Mesendoderm (in vitro differentiated cells): ENCODE results near the gene CPT1B.
A peak's percentile ranks its signal among the peaks of the same experiment; 100 is the strongest.

Experiments used
- DNase-seq: peaks from one replicate; pipeline ENCODE4 v3.0.0; 2013
- H2AK5ac ChIP-seq: 2 replicates; pipeline ENCODE4 v1.6.1; 2013; ENCODE audit warnings: low read length, inconsistent platforms
- H2BK120ac ChIP-seq: 2 replicates; pipeline ENCODE4 v1.6.1; 2013; ENCODE audit warnings: low read depth, mild to moderate bottlenecking, low read length, moderate library complexity, mixed read lengths
- H2BK15ac ChIP-seq: replicated peaks from 2 replicates; pipeline ENCODE4 v1.6.1; 2013; ENCODE audit warnings: low read depth, mild to moderate bottlenecking, moderate library complexity
- H2BK5ac ChIP-seq: 2 replicates; pipeline ENCODE4 v1.6.1; 2013; ENCODE audit warnings: low read length, inconsistent platforms
- H3K18ac ChIP-seq: 2 replicates; pipeline ENCODE4 v1.6.1; 2013; ENCODE audit warnings: mild to moderate bottlenecking, low read length, mixed read lengths
- H3K23ac ChIP-seq: one replicate; pipeline ENCODE4 v1.6.1; 2013; ENCODE audit warnings: low read length
- H3K27ac ChIP-seq: 2 replicates; pipeline ENCODE4 v1.5.1; 2013; ENCODE audit warnings: low read depth, mild to moderate bottlenecking, inconsistent platforms, low read length, moderate library complexity
- H3K27me3 ChIP-seq: 2 replicates; pipeline ENCODE4 v1.6.1; 2013; ENCODE audit warnings: low read length, control low read depth, mild to moderate bottlenecking, inconsistent platforms; ENCODE audit not compliant: insufficient read depth, poor library complexity
- H3K36me3 ChIP-seq: 2 replicates; pipeline ENCODE4 v1.6.1; 2013; ENCODE audit warnings: low read length, inconsistent platforms; ENCODE audit not compliant: control insufficient read depth, insufficient read depth
- H3K4ac ChIP-seq: one replicate; pipeline ENCODE4 v1.6.1; 2013; ENCODE audit warnings: low read depth, mild to moderate bottlenecking, low read length, moderate library complexity
- H3K4me1 ChIP-seq: 2 replicates; pipeline ENCODE4 v1.6.1; 2013; ENCODE audit warnings: low read depth, low read length, inconsistent platforms; ENCODE audit not compliant: control insufficient read depth
- H3K4me2 ChIP-seq: 2 replicates; pipeline ENCODE4 v1.6.1; 2013; ENCODE audit warnings: low read length
- H3K4me3 ChIP-seq: 2 replicates; pipeline ENCODE4 v1.5.1; 2013; ENCODE audit warnings: mild to moderate bottlenecking, low read length
- H3K56ac ChIP-seq: one replicate; pipeline ENCODE4 v1.6.1; 2013; ENCODE audit warnings: low read length
- H3K79me1 ChIP-seq: 2 replicates; pipeline ENCODE4 v1.6.1; 2013; ENCODE audit warnings: low read length, inconsistent platforms
- H3K79me2 ChIP-seq: 2 replicates; pipeline ENCODE4 v1.6.1; 2013; ENCODE audit warnings: mild to moderate bottlenecking, low read length; ENCODE audit not compliant: control insufficient read depth, insufficient read depth
- H3K9ac ChIP-seq: 2 replicates; pipeline ENCODE4 v1.6.1; 2013; ENCODE audit warnings: low read length, inconsistent platforms
- H4K5ac ChIP-seq: one replicate; pipeline ENCODE4 v1.6.1; 2013; ENCODE audit warnings: low read length
- H4K8ac ChIP-seq: one replicate; pipeline ENCODE4 v1.6.1; 2013; ENCODE audit warnings: low read depth, mild to moderate bottlenecking, control low read depth, low read length, moderate library complexity
- WGBS: extraction: QIAGEN DNeasy Blood & Tissue Kit; methylation state at CpG from one replicate; pipeline ENCODE4 v1.1.7; 2013; ENCODE audit warnings: low lambda C conversion rate, missing lambda C conversion rate; ENCODE audit not compliant: insufficient coverage; ENCODE audit errors: extremely low coverage; 5-methylcytosine and 5-hydroxymethylcytosine counted together

CPT1B gene

GRCh38 chr22:50526108-50526833, 52.0 kb downstream of the CPT1B start:
- peak; percentile 77 for DNase-seq
- no CpG with 5 or more reads among the region's 77 CpGs for WGBS
- peak overlapping the region; percentile 61 for H3K4me2 ChIP-seq

GRCh38 chr22:50525858-50526107, 52.4 kb downstream of the CPT1B start:
- Histone ChIP-seq H3K27ac (peak overlapping the region; percentile 81), H3K79me1 (no peaks in the 10 kb centered on the region), H3K4me3 (peak overlapping the region; percentile 36), H3K56ac (peak overlapping the region; percentile 94), H3K23ac (no peak overlapping the region), H4K5ac (no peak overlapping the region), H3K4me2 (peak overlapping the region; percentile 61), H2BK5ac (no peak overlapping the region), H2AK5ac (no peak overlapping the region), H3K4me1 (peaks cover 2% of the 10 kb centered on the region), H2BK120ac (no peak overlapping the region), H3K36me3 (no peaks in the 10 kb centered on the region), H4K8ac (no peak overlapping the region), H3K18ac (peak overlapping the region; percentile 44), H3K27me3 (peaks cover 15% of the 10 kb centered on the region), H2BK15ac (no peak overlapping the region), H3K9ac (peak overlapping the region; percentile 83), H3K79me2 (no peaks in the 10 kb centered on the region), H3K4ac (peak overlapping the region; percentile 21)
- WGBS: no CpG with 5 or more reads among the region's 33 CpGs
- DNase-seq: no peak

More at GRCh38 chr22:50526108-50526833, 52.0 kb downstream of the CPT1B start:
- H3K23ac ChIP-seq: no peak overlapping the region
- H4K8ac ChIP-seq: no peak overlapping the region
- H3K4me3 ChIP-seq: peak overlapping the region; percentile 30
- peaks cover 19% of the 10 kb centered on the region for H3K27me3 ChIP-seq
- H3K36me3 ChIP-seq: no peaks in the 10 kb centered on the region
- no peak overlapping the region for H2AK5ac ChIP-seq
- H2BK5ac ChIP-seq: no peak overlapping the region
- peak overlapping the region; percentile 21 for H3K4ac ChIP-seq
- H2BK120ac ChIP-seq: no peak overlapping the region
- H3K56ac ChIP-seq: peak overlapping the region; percentile 94
- no peaks in the 10 kb centered on the region for H3K79me2 ChIP-seq
- no peak overlapping the region for H2BK15ac ChIP-seq
- H3K4me1 ChIP-seq: peaks cover 6% of the 10 kb centered on the region
- H4K5ac ChIP-seq: no peak overlapping the region
- H3K18ac ChIP-seq: peak overlapping the region; percentile 44
- no peaks in the 10 kb centered on the region for H3K79me1 ChIP-seq
- H3K9ac ChIP-seq: peak overlapping the region; percentile 83
- H3K27ac ChIP-seq: peak overlapping the region; percentile 81

- H4K5ac ChIP-seq: no peak within 1 kb of the TSS
- H3K56ac ChIP-seq: peak within 1 kb of the TSS; percentile 96
- H3K27ac ChIP-seq: peak within 1 kb of the TSS; percentile 81
- no peak within 1 kb of the TSS for H3K23ac ChIP-seq
- no peaks in the 10 kb centered on the region for H3K79me1 ChIP-seq
- no peak within 1 kb of the TSS for H4K8ac ChIP-seq
- H2BK5ac ChIP-seq: peak within 1 kb of the TSS; percentile 65
- H2BK15ac ChIP-seq: no peak within 1 kb of the TSS
- no peaks in the 10 kb centered on the region for H3K79me2 ChIP-seq
- H3K4me1 ChIP-seq: peaks cover 2% of the 10 kb centered on the region
- H2AK5ac ChIP-seq: no peak within 1 kb of the TSS
- H2BK120ac ChIP-seq: no peak within 1 kb of the TSS
- DNase-seq: peak; percentile 98
- no peaks in the 10 kb centered on the region for H3K36me3 ChIP-seq
- peak within 1 kb of the TSS; percentile 74 for H3K4me2 ChIP-seq
- no CpG with 5 or more reads among the region's 84 CpGs for WGBS
- H3K27me3 ChIP-seq: peaks cover 14% of the 10 kb centered on the region
- peak within 1 kb of the TSS; percentile 57 for H3K4ac ChIP-seq
- peak within 1 kb of the TSS; percentile 98 for H3K9ac ChIP-seq
- H3K4me3 ChIP-seq: peak within 1 kb of the TSS; percentile 85
- H3K18ac ChIP-seq: peak within 1 kb of the TSS; percentile 44
These were observed 52.9 kb downstream of the CPT1B start, which contains the start of gene SCO2 for GRCh38 chr22:50525104-50525857. Gene SCO2 (minus strand): TSS chr22:50525598. CDS start chr22:50524411, 1,187 bp downstream.

- Histone ChIP-seq H2BK120ac (no peak overlapping the region), H3K18ac (peak overlapping the region; percentile 11), H4K8ac (no peak overlapping the region), H3K4ac (no peak overlapping the region), H3K23ac (no peak overlapping the region), H3K9ac (peak overlapping the region; percentile 98), H3K27ac (no peak overlapping the region), H3K4me3 (peak overlapping the region; percentile 85), H3K4me1 (peaks cover 2% of the 10 kb centered on the region), H3K56ac (peak overlapping the region; percentile 96), H2BK5ac (no peak overlapping the region), H3K79me1 (no peaks in the 10 kb centered on the region), H3K36me3 (no peaks in the 10 kb centered on the region), H3K27me3 (peaks cover 9% of the 10 kb centered on the region), H3K79me2 (no peaks in the 10 kb centered on the region), H2AK5ac (no peak overlapping the region), H3K4me2 (peak overlapping the region; percentile 74), H2BK15ac (no peak overlapping the region), H4K5ac (no peak overlapping the region)
- WGBS: no CpG with 5 or more reads among the region's 19 CpGs
- DNase-seq: no peak
These were observed 53.5 kb downstream of the CPT1B start for GRCh38 chr22:50524676-50525103.

GRCh38 chr22:50523806-50524675, 54.2 kb downstream of the CPT1B start:
- no peak overlapping the region for H3K4me3 ChIP-seq
- H4K8ac ChIP-seq: no peak overlapping the region
- no peaks in the 10 kb centered on the region for H3K79me1 ChIP-seq
- peak overlapping the region; percentile 96 for H3K56ac ChIP-seq
- peak overlapping the region; percentile 98 for H3K9ac ChIP-seq
- H3K27ac ChIP-seq: no peak overlapping the region
- peaks cover 2% of the 10 kb centered on the region for H3K4me1 ChIP-seq
- H4K5ac ChIP-seq: no peak overlapping the region
- H3K4me2 ChIP-seq: peak overlapping the region; percentile 74
- no peak overlapping the region for H3K23ac ChIP-seq
- H3K27me3 ChIP-seq: peaks cover 4% of the 10 kb centered on the region
- no peak overlapping the region for H2AK5ac ChIP-seq
- H2BK15ac ChIP-seq: no peak overlapping the region
- no peak overlapping the region for H2BK5ac ChIP-seq
- peaks cover 1% of the 10 kb centered on the region for H3K36me3 ChIP-seq
- no peaks in the 10 kb centered on the region for H3K79me2 ChIP-seq
- no peak overlapping the region for H3K18ac ChIP-seq
- H2BK120ac ChIP-seq: no peak overlapping the region
- no CpG with 5 or more reads among the region's 25 CpGs for WGBS
- no peak overlapping the region for H3K4ac ChIP-seq
- no peak for DNase-seq
